Cardiac fibroblast (primary cell): ENCODE results near the gene RNF31.
A peak's percentile ranks its signal among the peaks of the same experiment; 100 is the strongest.

Source experiments
- DNase-seq, 2 donors: peaks; one replicate each; pipeline versions ENCODE4 v3.0.0 to v3.0.0-alpha.2; 2010; ENCODE audit warnings: low read depth in 2 of 2
- H3K4me3 ChIP-seq, 2 donors: replicated peaks in 1 of 2; 1 replicate in 1 of 2; 2 replicates in 1 of 2; pipeline ENCODE4 v1.5.1; 2011; ENCODE audit warnings: low read depth in 2 of 2, low read length in 2 of 2, mild to moderate bottlenecking in 2 of 2, moderate library complexity in 1 of 2
- TF ChIP-seq, protein P1 (sequence below): IDR thresholded peaks from one replicate; pipeline ENCODE4 v1.5.1; 2011; ENCODE audit warnings: low read depth, mild to moderate bottlenecking, low read length, inconsistent platforms

Gene RNF31

DNA sequence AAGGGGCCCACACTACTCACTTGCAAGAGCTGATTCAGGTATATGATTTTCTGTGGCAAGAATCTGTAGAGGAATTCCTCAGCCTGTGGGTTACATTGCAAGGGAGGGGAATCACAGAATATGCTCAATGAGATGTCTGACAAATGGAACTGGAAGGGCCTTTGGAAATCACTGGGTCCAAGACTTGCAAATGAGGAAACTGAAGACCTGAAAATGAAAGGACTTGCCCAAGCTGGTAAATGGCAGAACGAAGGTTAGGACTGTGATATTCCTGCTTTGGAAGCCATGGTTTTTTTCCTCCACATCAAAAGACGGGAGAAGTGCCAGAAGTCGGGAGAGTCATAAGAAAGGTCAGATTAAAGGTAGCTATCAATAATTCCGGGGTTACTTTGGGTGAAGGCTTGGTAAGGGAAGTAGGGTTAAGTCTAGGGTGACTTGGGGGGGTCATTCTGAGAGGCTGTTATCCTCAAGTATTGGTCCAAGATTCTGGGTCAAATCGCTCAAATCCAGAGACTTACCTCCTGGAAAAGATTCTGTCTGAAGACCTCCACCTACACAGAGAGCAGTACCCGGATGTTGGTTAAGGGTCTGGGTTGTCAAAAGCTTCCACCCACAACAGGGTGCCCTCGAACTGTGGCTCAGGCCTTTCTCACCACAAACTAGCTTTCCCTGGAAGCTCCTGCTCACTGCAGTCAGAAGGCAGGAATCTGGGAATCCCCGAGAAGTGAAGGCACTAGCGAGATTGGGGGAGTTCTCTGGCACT, 1.4 kb upstream of the RNF31 start:
- DNase-seq = peak in 1 of 2 donors; percentile 31
- H3K4me3 ChIP-seq = peak overlapping the region; percentile 88 to 91
- TF ChIP-seq, protein P1, sequence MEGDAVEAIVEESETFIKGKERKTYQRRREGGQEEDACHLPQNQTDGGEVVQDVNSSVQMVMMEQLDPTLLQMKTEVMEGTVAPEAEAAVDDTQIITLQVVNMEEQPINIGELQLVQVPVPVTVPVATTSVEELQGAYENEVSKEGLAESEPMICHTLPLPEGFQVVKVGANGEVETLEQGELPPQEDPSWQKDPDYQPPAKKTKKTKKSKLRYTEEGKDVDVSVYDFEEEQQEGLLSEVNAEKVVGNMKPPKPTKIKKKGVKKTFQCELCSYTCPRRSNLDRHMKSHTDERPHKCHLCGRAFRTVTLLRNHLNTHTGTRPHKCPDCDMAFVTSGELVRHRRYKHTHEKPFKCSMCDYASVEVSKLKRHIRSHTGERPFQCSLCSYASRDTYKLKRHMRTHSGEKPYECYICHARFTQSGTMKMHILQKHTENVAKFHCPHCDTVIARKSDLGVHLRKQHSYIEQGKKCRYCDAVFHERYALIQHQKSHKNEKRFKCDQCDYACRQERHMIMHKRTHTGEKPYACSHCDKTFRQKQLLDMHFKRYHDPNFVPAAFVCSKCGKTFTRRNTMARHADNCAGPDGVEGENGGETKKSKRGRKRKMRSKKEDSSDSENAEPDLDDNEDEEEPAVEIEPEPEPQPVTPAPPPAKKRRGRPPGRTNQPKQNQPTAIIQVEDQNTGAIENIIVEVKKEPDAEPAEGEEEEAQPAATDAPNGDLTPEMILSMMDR = no peak

DNA sequence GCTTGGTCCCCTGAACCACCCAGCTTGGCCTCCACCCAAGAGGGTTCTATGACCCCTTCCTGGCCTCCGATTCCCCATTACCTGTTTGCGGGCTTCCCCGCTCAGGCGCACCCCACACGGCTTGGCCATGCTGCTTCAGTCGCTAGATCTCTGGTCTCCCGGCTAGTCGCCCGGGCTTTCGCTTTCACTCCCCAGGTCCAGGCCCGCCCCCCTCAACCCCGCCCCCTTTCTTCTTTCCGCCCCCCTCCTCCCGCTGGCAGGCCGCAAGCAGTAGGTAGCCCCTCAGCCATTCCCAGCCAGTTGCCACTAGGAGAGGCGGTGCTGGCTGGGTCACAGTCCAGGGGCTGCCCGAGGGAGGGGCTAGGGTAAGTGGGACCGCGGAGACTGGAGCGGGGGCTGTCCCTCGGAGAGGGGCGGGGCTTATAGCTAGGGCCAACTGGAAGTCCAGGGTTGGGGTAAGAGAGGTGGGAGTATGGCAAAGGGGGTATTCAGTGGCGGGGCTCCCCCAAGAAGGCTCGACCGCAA, 783 bp upstream of the RNF31 start, which contains the start of gene PSME2:
Gene PSME2, minus strand, starts transcription at position 158 of the 525 bp plus-strand sequence. Its CDS starts 29 bp downstream, at position 129.
- H3K4me3 ChIP-seq = peak within 1 kb of the TSS; percentile 88 to 91
- TF ChIP-seq, protein P1 = no peak
- DNase-seq = peak; percentile 95 to 99

DNA sequence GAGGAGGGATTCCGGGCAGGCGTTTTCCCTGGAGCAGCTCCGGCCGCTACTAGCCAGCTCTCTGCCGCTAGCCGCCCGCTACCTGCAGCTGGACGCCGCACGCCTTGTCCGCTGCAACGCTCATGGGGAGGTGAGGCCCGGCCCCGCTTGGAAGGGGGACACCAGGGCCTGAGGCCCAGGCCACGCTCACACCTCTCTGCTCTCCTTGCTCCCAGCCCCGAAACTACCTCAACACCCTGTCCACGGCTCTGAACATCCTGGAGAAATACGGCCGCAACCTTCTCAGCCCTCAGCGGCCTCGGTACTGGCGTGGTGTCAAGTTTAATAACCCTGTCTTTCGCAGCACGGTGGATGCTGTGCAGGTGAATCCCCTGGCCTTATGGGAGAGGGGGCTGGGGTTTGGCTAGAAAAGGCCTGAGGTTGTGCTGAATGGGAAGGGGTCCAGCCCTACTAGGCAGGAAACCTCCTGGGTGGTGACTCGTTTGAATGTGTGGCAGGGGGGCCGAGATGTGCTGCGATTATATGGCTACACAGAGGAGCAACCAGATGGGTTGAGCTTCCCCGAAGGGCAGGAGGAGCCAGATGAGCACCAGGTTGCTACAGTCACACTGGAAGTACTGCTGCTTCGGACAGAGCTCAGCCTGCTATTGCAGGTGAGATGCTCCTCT, 597 bp downstream of the RNF31 start:
- TF ChIP-seq, protein P1 = no peak
- no peak for DNase-seq
- peak overlapping the region; percentile 88 to 91 for H3K4me3 ChIP-seq

DNA sequence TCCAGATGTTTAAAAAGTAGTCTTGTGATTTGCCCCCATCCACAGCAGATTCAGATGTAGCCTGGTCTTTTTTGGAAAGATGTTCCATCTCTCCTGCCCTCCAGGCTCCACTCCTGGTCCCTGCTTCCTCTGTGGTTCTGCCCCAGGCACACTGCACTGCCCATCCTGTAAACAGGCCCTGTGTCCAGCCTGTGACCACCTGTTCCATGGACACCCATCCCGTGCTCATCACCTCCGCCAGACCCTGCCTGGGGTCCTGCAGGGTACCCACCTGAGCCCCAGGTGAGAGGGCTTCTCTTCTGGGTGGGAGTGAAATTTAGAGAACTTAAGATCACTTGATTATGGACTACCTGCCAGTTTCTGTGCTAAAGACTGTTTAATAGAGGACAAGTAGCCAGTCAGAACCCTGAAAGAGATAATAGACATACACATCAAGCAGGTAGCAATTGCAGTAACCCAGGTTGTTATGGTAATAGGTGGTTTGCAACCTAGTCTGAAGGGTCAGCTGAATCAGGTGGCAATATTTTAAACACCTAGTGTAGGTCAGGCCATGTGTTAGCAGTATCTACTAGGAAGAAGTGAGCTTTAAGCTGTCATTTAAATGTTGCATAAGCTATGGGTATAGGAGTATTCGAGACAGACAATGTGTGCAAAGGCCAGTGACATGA, 2.1 kb downstream of the RNF31 start:
- TF ChIP-seq, protein P1 = no peak
- no peak overlapping the region for H3K4me3 ChIP-seq
- DNase-seq = no peak

DNA sequence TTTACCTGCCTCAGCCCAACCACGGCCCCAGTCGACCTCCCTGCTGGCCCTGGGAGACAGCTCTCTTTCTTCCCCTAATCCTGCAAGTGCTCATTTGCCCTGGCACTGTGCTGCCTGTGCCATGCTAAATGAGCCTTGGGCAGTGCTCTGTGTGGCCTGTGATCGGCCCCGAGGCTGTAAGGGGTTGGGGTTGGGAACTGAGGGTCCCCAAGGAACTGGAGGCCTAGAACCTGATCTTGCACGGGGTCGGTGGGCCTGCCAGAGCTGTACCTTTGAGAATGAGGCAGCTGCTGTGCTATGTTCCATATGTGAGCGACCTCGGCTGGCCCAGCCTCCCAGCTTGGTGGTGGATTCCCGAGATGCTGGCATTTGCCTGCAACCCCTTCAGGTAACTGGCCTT, 2.8 kb downstream of the RNF31 start:
- no peak overlapping the region for H3K4me3 ChIP-seq
- TF ChIP-seq, protein P1 = no peak
- DNase-seq = no peak

DNA sequence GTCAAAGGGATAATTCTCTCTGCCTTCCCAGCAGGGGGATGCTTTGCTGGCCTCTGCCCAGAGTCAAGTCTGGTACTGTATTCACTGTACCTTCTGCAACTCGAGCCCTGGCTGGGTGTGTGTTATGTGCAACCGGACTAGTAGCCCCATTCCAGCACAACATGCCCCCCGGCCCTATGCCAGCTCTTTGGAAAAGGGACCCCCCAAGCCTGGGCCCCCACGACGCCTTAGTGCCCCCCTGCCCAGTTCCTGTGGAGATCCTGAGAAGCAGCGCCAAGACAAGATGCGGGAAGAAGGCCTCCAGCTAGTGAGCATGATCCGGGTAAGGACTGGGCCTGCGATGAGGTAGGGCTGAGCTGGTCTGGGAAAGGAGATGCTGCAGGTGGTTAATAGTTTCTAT, 3.3 kb downstream of the RNF31 start:
- no peak for DNase-seq
- no peak overlapping the region for H3K4me3 ChIP-seq
- TF ChIP-seq, protein P1 = no peak
